ENCODE results near the gene PCYT1A. TPM values are rescaled to one million over a fixed set of nuclear protein-coding genes. Genes with fewer than 3 reads are reported as not detected.

PCYT1A gene
- total and polyA plus RNA-seq, 10 of the 15 experiments (the other 5 are each of a cell fraction or from before 2014, with no cell fraction given), result 10.8 to 64.3 (median 48.6) TPM

- no peak; the same call in 1 of the 2 replicates for TF ChIP-seq CEBPZ (IDR thresholded peaks at IDR 0.05; ENCODE audit: low read depth, low read length)
- peak; percentile 69; the same call in 1 of the 2 replicates for TF ChIP-seq YY1 (IDR thresholded peaks at IDR 0.05; ENCODE audit: low read depth, low read length)
- TF ChIP-seq CREM (IDR thresholded peaks at IDR 0.05; ENCODE audit: low read depth), result peak; percentile 84
- peak; percentile 83; the same call in 1 of the 2 replicates for TF ChIP-seq CBFB (IDR thresholded peaks at IDR 0.05; ENCODE audit: low read depth)
- 0 out of 2 replicates have a peak, but pooled peaks have one; percentile 33 for TF ChIP-seq STAT1 (conservative IDR thresholded peaks at IDR 0.05)
- peak; percentile 77; the same call in 1 of the 2 replicates for TF ChIP-seq POLR2AphosphoS2 (IDR thresholded peaks at IDR 0.05; ENCODE audit: low read depth, low read length)
- no peak for TF ChIP-seq SPI1 (IDR thresholded peaks at IDR 0.05; ENCODE audit: borderline replicate concordance, insufficient read depth, low read depth, low read length)
- TF ChIP-seq STAT3 (IDR thresholded peaks at IDR 0.05; ENCODE audit: low read depth, low read length), result no peak
Observed at GRCh38 chr3:196287440-196288140, at the start of gene PCYT1A (continued).

Measured in GM12878 (cell line).